ENCODE results near the gene MEI1. TPM values are rescaled to one million over a fixed set of nuclear protein-coding genes. Genes with fewer than 3 reads are reported as not detected.

Gene MEI1
- total RNA-seq, 1 donor from 2014 or later = 0.16 TPM

- Mint-ChIP-seq H3K4me3 (no peak overlapping the region), H3K27me3 (ENCODE audit: low read depth) (no peaks in the 10 kb centered on the region), H3K36me3 (ENCODE audit: low read depth) (peaks cover 2% of the 10 kb centered on the region), H3K9me3 (no peaks in the 10 kb centered on the region), H3K27ac (ENCODE audit: unreplicated experiment) (no peak overlapping the region), H3K4me1 (peaks cover 44% of the 10 kb centered on the region)
- no peak for DNase-seq (ENCODE audit: low read depth, low spot score)
- no peak for TF ChIP-seq CTCF (conservative IDR thresholded peaks at IDR 0.05)
Observed at GRCh38 chr22:41844513-41844912, 145.2 kb downstream of the MEI1 start.

GRCh38 chr22:41845380-41846267, 146.3 kb downstream of the MEI1 start:
- no peaks in the 10 kb centered on the region for H3K9me3 Mint-ChIP-seq
- peaks cover 36% of the 10 kb centered on the region for H3K4me1 Mint-ChIP-seq
- H3K27ac Mint-ChIP-seq (ENCODE audit: unreplicated experiment) = peak overlapping the region; percentile 12
- H3K36me3 Mint-ChIP-seq (ENCODE audit: low read depth) = peaks cover 2% of the 10 kb centered on the region
- peak overlapping the region; percentile 13 for H3K4me3 Mint-ChIP-seq
- no peak for DNase-seq (ENCODE audit: low read depth, low spot score)
- TF ChIP-seq CTCF (conservative IDR thresholded peaks at IDR 0.05) = no peak
- no peaks in the 10 kb centered on the region for H3K27me3 Mint-ChIP-seq (ENCODE audit: low read depth)

GRCh38 chr22:41846268-41846987, 147.1 kb downstream of the MEI1 start:
- H3K36me3 Mint-ChIP-seq (ENCODE audit: low read depth) = peaks cover 2% of the 10 kb centered on the region

GRCh38 chr22:41847300-41847699, 148.0 kb downstream of the MEI1 start:
- H3K4me3 Mint-ChIP-seq = no peak overlapping the region
- peaks cover 1% of the 10 kb centered on the region for H3K36me3 Mint-ChIP-seq (ENCODE audit: low read depth)
- H3K27me3 Mint-ChIP-seq (ENCODE audit: low read depth) = no peaks in the 10 kb centered on the region
- H3K4me1 Mint-ChIP-seq = peaks cover 34% of the 10 kb centered on the region
- TF ChIP-seq CTCF (conservative IDR thresholded peaks at IDR 0.05) = no peak
- no peak for DNase-seq (ENCODE audit: low read depth, low spot score)
- H3K27ac Mint-ChIP-seq (ENCODE audit: unreplicated experiment) = peak overlapping the region; percentile 68
- no peaks in the 10 kb centered on the region for H3K9me3 Mint-ChIP-seq

More at GRCh38 chr22:41846268-41846987, 147.1 kb downstream of the MEI1 start:
- H3K27me3 Mint-ChIP-seq (ENCODE audit: low read depth) = no peaks in the 10 kb centered on the region
- H3K27ac Mint-ChIP-seq (ENCODE audit: unreplicated experiment) = peak overlapping the region; percentile 68
- TF ChIP-seq CTCF (conservative IDR thresholded peaks at IDR 0.05) = no peak
- H3K4me1 Mint-ChIP-seq = peaks cover 33% of the 10 kb centered on the region
- peak overlapping the region; percentile 10 for H3K4me3 Mint-ChIP-seq
- H3K9me3 Mint-ChIP-seq = no peaks in the 10 kb centered on the region
- no peak for DNase-seq (ENCODE audit: low read depth, low spot score)

- Mint-ChIP-seq H3K4me3 (no peak overlapping the region), H3K27me3 (ENCODE audit: low read depth) (no peaks in the 10 kb centered on the region), H3K4me1 (peaks cover 41% of the 10 kb centered on the region), H3K9me3 (no peaks in the 10 kb centered on the region), H3K27ac (ENCODE audit: unreplicated experiment) (no peak overlapping the region), H3K36me3 (ENCODE audit: low read depth) (peaks cover 5% of the 10 kb centered on the region)
- no peak for TF ChIP-seq CTCF (conservative IDR thresholded peaks at IDR 0.05)
- DNase-seq (ENCODE audit: low read depth, low spot score) = no peak
Observed at GRCh38 chr22:41848468-41848867, 149.2 kb downstream of the MEI1 start.

Other genes starting within 250 kb of the MEI1 start
- gene PHF5A, start 230.8 kb upstream of the MEI1 start, total RNA-seq = 81.8 and 88.9 TPM in 2 replicates
- 71.6 and 80.6 TPM in 2 replicates for gene ACO2, start 230.4 kb upstream of the MEI1 start, total RNA-seq
- 54.0 and 55.5 TPM in 2 replicates for gene POLR3H, start 155.0 kb upstream of the MEI1 start, total RNA-seq
- gene CSDC2, start 138.5 kb upstream of the MEI1 start, total RNA-seq = 0.75 and 0.98 TPM in 2 replicates
- gene PMM1, start 109.7 kb upstream of the MEI1 start, total RNA-seq = 28.0 and 30.8 TPM in 2 replicates
- gene DESI1, start 78.5 kb upstream of the MEI1 start, total RNA-seq = 38.0 and 40.0 TPM in 2 replicates
- gene XRCC6, start 78.2 kb upstream of the MEI1 start, total RNA-seq = 427 TPM in 2 replicates
- 155 and 160 TPM in 2 replicates for gene SNU13, start 10.6 kb upstream of the MEI1 start, total RNA-seq
- gene CCDC134, start 101.2 kb downstream of the MEI1 start, total RNA-seq = 23.0 and 26.0 TPM in 2 replicates
- gene SREBF2, start 133.6 kb downstream of the MEI1 start, total RNA-seq = 194 and 209 TPM in 2 replicates
- gene SHISA8, start 215.6 kb downstream of the MEI1 start, total RNA-seq = 0.19 TPM in 1 of 2 replicates, not detected in the other
- gene TNFRSF13C, start 227.3 kb downstream of the MEI1 start, total RNA-seq = 4.0 and 4.4 TPM in 2 replicates
- gene CENPM, start 247.6 kb downstream of the MEI1 start, total RNA-seq = 47.3 and 48.9 TPM in 2 replicates